ENCODE results near the gene RHOU.

The RHOU gene

GRCh38 chr1:228786361-228787129 lies 51.3 kb downstream of the RHOU start:
- DNase-seq = no peak

GRCh38 chr1:228791791-228792190 lies 56.5 kb downstream of the RHOU start:
- no peak for DNase-seq

- no peak for DNase-seq
Observed at GRCh38 chr1:228792601-228793000, 57.3 kb downstream of the RHOU start.

DNA sequence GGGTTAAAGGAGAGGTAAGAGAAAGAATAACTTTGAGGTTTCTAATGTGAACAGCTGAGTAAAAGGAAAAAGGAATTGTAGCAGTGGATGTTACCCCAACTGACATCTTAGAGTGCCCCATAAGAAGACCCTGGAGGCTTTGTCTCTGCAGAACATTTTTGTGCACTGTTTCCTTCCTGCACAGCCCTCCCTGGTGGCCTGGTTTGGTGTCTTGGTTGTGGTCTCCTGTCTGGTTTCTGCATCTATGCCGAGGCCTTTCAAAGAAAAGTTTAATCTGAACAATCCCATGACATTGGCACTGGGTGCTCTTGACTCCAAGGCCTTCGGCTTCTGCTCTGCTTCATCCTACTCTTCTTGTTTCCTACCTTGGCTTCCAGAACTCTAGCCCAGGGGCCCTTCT lies 57.8 kb downstream of the RHOU start:
- no peak for DNase-seq

- no peak for DNase-seq
Observed at GRCh38 chr1:228794173-228794572, 58.9 kb downstream of the RHOU start.

GRCh38 chr1:228794810-228795209 lies 59.5 kb downstream of the RHOU start:
- DNase-seq = no peak

GRCh38 chr1:228795596-228795995 lies 60.3 kb downstream of the RHOU start:
- DNase-seq = no peak
